ENCODE measurements around the gene NSD1. TPM values are rescaled to one million over a fixed set of nuclear protein-coding genes. Genes with fewer than 3 reads are reported as not detected.

The NSD1 gene
- total RNA-seq, 1 experiment from 2014 or later = 18.3 TPM

DNA sequence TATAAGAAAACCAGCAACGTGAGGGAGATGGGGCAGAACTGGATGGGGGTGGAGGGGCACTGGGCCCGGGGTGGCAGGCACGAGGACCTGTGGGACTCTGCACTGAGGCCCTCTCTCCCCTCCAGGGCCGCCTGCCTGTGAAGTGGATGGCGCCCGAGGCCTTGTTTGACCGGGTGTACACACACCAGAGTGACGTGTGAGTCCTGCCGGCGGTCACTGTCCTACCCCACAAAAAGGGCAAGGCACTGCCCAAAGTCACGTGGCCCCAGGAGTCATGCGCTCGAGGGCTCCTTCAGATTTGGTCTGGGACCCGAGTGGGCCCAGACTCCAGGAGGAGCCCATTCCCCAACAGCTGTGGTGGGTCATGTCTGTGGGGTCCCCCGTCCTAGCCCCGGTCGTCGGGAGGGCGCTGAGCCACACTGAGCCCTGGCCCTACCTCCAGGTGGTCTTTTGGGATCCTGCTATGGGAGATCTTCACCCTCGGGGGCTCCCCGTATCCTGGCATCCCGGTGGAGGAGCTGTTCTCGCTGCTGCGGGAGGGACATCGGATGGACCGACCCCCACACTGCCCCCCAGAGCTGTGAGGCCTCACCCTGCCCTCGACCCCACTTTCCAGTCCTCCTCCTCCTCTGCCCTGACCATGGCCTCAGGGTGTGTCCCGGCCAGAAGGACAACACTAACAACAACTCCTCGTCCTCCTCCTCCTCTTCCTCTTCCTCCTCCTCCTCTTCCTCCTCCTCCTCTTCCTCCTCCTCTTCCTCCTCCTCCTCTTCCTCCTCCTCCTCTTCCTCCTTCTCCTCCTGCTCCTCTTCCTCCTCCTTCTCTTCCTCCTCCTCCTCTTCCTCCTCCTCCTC, 37.2 kb upstream of the NSD1 start:
- no peak for DNase-seq (ENCODE audit: low read depth)

DNA sequence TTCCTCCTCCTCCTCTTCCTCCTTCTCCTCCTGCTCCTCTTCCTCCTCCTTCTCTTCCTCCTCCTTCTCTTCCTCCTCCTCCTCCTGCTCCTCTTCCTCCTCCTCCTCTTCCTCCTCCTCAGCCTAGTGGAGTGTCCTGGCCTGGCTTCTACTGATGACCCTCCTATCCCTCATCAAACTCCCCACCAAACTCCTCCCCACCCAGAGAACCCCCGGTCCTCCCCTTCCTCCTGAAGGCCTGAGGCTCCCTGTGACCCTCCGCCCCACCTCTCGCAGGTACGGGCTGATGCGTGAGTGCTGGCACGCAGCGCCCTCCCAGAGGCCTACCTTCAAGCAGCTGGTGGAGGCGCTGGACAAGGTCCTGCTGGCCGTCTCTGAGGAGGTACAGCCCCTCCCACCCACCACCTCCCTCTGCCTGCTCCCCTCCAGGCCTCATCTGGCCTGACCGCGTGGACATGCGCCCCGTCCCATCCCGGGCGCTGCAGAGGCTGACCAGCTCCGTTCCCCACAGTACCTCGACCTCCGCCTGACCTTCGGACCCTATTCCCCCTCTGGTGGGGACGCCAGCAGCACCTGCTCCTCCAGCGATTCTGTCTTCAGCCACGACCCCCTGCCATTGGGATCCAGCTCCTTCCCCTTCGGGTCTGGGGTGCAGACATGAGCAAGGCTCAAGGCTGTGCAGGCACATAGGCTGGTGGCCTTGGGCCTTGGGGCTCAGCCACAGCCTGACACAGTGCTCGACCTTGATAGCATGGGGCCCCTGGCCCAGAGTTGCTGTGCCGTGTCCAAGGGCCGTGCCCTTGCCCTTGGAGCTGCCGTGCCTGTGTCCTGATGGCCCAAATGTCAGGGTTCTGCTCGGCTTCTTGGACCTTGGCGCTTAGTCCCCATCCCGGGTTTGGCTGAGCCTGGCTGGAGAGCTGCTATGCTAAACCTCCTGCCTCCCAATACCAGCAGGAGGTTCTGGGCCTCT, 36.3 kb upstream of the NSD1 start:
- DNase-seq (ENCODE audit: low read depth) = no peak

DNA sequence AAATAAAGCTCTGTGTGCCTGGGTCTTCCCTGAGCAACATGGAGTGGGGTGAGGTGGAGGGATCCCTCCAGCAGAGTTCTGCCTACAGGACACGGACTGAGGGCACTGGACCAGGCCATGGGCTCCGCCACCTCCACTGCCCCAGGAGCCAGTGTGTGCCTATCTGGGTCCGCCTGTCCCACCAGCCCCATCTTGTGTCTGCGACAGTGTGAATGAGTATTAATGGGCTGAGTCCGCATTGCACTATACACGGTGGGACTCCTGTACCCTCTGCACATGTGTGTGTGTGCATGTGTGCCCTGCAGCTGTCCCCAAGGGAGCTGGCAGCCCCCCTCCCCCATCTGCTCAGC, 35.5 kb upstream of the NSD1 start:
- no peak for DNase-seq (ENCODE audit: low read depth)

DNA sequence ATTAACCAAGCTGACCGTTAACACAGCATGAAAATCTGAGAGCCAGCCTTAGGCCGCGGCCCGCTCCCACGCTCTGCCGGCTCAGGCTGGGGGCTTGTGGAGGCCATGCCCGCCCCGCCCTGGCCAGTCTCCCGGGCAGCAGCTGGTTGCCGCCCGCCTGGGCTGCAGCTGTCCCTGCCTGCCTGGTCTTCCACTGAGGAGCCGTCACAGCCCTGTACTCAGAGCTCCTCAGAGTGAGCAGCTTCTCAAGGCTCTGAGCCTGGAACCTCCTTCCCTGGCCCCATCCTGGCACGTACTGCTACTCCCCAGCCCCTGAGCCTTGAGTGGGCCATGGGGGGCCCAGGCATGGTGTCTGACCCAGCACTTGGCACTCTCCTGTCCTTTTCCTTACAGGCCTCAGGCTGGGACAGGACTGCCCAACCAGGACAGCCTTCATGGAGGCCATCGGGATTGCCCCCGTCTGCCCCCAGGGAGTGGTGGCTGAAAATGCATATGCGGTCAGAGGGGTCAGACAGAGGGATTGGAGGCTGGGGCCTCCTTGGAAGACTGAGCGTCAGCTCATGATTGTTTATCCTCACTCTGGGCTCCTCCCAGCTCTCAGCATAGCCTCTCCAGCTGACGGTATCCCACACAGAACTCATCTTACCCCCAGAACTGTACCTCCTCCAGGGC, 35.0 kb upstream of the NSD1 start:
- DNase-seq (ENCODE audit: low read depth) = no peak

DNA sequence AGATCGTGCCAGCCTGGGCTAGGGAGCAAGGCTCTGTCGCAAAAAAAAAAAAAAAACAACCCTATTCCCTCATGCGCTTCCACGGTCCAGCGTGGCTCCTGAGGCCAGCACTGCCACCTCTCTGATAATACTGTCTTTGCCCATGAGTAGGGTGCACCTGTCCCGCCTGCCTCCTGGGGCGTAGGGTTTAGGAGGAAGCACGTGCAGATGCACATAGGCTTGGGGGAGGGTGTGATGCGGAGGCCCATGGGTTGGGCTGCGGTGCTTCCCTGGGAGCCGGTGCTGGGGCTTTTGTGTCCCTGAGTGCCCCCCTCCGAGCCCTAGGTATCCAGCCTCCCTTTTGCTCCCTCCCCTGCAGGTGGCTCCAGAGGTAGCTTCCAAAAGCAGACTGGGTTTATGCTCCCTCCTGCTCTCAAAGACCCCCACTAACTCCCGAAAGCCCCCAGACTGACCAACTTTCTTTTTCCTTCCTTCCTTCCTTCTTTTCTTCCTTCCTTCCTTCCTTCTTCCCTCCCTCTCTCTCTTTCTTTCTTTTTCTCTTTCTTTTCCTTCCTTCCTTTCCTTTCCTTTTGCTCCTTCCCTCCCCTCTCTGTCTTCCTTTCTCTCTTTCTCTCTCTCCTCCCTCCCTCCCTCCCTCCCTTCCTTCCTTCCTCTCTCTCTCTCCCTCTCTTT, 34.0 kb upstream of the NSD1 start:
- no peak for DNase-seq (ENCODE audit: low read depth)

DNA sequence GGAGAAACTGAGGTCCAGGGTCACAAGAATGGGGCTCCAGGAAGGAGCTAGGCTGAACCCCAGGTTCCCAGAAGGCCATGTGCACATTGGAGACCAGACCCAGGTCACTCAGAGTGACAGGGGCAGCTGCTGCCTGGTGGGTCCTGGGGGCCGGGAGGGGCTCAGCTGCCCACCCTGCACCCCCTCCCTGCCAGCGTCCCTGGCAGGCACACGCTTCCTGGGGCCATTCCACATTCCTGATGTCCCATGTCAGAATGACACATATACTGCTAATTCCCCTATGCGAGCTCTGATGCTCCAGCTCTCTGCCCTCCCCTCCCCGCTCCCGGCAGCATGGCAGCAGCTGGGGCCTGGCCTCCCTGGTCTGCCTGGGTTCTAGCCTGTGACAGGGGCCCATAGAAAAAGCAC, 32.9 kb upstream of the NSD1 start:
- DNase-seq (ENCODE audit: low read depth) = peak; percentile 31

DNA sequence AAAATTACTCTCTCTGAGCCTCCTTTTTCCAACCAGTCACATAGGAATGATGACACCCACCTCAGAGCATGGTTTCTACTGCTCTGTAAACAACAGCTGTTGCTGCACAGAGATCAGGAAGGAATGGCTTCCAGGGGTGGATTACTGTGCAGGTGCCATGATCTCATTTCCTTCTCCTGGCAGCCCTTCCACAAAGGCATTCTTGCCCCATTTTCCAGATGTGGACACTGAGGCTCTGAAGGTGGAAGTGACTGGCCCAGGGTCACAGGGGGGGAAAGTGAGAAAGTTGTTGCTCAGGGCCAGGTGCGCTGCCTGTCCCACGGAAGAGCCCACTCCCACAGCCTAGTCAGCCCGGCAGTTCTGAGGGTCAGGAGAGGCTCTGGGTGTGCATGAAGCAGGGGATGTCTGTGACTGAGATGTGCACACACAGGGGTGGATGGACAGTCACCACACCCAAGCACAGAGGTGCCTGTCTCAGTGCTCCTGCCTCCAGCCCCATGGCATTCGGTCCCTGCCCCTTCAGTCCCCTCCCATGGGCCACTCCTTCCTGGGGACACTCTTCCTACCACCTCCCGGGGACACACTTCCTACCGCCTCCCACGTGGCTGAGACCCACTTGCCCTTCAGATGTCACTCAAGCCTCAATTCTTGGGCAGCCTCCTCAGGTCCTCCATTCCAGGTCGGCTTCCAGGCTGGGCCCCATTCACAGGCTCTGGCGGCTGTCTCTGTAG, 29.9 kb upstream of the NSD1 start:
- DNase-seq (ENCODE audit: low read depth) = peak; percentile 31

DNA sequence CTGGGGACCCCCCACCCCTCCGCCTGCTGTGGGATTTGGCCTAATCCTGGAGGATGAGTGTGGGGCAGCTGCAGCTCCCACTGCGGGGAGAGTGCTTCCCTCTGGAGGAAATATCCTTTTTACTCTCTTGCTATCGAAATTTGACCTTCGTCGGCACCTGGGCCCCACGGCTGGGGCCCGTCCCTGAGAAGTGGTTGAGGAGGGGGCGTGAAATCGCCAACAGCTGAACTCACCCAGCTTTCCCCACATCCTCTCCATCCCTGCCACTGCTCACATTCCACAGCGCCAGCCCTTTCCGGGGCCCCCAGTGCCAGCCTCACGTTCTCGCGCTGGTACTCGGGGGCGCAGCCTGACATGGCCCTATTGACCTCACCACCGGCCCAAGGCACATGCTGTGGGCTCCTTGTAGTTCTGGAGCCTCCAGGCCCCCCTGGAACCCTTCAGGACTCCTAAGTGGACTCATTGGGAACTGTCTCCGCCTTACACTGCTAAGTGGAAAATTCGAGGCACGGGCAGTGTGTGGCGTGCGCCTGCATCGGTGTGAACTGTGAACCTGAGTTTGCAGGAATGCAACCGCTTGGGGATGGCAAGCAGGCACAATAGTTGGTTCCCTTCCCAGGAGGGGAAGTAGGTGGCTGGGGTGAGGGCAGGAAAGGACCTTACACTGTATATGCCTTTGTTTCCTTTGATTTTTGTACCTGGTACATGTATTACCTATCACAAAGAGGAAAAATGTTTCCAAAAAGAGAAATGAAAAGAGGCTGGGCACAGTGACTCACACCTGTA, 27.7 kb upstream of the NSD1 start:
- DNase-seq (ENCODE audit: low read depth) = no peak

DNA sequence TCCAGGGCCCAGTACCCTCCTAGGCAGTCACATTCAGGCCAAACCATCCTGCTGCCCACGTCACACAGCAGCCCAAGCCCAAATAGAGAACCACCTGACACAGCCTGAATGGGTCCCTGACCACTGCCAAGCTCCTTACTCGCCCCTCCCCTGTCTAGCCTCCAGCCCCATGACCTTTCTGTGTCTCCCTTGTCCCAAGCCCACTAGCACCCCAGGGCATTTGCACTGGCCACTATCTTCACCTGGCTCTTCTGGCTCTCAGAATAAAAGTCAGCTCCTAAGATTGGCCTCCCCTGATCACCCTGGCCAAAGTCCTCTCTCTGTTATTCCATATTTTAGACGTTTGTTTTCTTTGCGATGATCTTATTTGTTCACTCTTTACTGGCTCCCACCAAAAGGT, 26.4 kb upstream of the NSD1 start:
- DNase-seq (ENCODE audit: low read depth) = no peak

DNA sequence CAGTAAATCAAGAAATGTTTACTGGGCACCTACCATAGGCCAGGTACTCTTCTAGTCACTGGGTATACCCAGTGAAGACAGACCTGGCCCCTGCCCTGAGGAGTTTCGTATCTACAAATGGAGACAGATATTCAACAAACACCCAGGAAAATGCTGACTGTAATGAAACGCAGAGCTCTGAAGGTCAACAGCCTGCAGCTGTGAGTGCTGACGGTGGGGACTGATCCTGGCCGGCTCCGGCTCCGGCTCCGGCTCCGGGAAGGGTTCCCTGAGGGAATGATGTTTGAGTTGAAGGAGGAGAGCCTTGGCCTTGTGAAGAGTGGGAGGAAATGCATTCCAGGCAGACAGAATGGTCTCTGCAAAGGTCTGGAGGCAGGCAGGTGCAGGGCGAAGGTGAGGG, 23.8 kb upstream of the NSD1 start:
- no peak for DNase-seq (ENCODE audit: low read depth)

DNA sequence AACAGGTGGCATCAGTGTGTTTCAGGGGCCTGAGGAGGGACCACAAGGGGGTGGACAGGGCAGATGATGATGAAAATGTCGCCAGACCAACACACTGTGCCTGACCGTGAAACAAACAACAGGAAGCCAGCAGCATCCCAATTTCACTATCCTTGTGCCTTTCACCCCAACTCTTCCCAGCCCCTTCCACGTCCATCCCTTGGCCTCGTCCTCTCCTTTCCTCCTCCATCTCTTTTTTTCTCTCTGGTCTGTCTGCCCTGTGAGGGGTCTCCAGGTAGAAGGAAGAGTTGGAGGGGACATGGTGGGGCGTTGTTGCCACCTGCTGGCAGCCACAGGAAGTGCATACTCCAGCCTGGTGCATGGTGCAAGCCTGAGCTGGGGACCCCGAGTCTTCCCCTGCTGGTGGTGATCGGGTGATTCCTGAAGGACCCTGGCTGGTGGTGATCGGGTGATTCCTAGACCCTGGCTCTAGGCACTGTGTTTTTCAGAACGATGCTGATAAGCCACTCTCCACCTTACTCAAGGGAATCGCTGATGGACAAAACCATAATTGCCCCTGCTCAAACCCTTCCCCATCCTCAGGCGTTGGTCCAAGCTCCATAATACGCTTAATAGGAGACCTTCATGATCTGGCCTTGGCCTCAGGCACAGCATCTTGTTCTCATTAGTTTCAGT, 21.7 kb upstream of the NSD1 start:
- peak; percentile 54 for DNase-seq (ENCODE audit: low read depth)

DNA sequence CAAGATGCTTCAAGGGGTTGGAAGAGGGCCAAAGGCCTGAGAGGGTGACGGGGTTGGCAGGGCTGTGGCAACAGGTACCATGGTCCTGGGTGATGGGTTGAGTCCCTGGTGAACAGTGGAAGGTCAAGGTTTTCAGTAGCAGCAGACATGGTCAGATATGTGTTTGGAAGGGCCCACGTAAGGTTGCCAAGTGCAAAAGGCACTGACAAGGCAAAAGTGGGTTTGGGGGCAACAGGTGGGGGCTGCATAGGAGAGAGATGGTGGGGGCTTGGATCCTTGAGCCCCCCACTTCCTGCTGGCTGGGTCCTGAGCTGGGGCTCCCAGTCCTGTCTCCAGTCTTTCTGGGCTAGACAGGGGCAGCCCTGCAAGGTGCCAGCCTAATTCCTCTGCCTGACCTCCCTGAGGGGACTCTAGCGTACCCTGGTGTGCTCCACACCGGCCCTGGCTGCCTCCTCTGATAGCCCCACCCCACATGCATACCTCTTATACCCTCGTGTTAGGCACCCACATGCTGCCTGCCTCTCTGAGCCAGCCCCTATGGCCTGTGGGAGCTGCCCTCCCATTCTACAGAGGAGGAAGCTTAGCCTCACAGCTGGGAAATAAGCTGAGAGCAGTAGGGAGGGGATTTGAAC, 20.9 kb upstream of the NSD1 start:
- DNase-seq (ENCODE audit: low read depth) = no peak

DNA sequence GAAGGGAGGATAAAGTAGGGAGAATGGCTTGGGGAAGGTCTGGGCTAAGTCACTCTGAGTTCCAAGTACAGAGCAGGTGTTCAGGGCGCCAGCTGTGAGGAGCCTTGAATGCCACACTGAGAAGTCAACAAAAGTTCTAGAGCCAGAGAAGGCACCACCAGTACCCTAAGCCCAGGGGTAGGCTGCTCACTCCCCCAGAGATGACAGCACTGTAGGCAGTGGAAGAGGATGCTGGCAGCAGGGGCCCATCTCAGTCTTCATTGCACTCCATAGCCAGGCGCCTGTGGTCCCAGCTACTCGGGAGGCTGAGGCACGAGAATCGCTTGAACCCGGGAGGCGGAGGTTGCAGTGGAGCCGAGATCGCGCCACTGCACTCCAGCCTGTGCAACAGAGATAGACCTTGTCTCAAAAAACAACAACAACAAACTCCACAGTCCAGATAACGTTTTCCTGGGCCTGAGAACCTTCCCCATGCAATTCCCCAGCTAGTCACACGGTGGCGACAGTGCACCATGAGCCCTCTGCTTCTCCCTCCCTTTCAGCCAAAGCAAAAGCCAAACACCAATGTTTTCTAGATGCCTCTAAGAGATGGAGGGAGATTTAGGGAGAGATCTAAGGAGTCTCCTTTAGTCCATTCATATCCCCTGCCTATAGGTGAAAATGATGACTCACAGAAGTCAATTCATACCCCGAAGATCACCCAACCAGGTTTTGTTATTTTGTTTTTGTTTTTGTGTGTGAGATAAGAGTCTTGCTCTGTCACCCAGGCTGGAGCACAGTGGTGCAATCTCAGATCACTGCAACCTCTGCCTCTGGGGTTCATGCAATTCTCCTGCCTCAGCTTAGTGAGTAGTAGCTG, 19.8 kb upstream of the NSD1 start:
- peak; percentile 78 for DNase-seq (ENCODE audit: low read depth)

DNA sequence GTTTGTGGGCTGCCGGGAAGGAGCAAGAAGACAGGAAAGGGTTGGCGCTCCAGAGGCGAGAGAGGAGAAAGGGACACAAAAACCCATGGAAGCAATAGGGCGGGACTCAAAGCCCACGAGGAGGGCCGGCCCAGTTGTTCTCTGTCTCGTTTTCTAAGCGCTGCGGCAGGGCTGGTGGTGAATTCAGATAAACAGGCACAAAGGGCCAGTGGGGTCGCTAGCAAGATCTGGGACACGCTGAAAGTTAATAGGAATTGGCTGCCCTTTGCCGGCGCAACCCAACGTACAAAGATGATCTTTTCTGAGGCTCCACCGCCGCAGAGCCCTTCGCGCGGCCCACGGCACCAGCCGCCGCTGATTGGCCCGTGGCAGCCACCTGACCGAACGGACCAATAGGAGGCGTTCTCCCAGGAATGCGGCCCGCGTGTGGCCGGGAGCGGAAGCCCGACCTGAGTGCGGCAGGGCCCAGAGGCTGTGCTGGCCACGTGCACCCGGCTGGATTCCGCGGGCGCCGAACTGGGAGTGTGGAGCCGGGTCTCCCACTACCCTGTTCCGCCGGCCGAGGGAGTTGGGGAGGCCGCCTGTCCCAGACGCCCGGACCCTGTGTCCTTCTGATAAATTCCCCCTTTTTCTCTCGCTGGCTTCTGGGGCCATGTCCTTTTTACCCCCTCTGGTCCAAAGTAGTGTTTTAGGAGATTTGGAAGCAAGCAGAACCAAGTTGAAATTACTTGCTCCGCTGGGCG, 16.8 kb upstream of the NSD1 start:
- DNase-seq (ENCODE audit: low read depth) = no peak

DNA sequence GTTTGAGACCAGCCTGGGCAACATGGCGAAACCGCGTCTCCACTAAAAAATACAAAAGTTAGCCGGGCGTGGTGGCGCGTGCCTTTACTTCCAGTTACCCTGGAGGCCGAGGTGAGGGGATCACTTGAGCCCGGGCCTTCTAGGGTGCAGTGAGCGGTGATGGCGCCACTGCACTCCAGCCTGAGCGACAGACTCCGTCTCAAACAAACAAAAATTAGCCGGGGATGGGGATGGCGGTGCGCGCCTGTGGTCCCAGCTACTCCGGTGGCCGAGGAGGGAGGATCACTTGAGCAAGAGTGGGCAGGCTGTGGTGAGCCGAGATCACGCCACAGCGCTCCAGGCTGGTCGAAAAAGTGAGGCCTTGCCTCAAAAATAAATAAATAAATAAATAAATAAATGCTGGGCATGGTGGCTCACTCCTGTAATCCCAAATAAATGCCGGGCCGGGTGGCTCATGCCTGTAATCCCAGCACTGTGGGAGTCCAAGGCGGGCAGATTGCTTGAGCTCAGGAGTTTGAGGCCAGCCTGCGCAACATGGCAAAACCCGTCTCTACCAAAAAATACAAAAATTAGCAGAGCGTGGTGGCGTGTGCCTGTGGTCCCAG, 16.0 kb upstream of the NSD1 start:
- no peak for DNase-seq (ENCODE audit: low read depth)

DNA sequence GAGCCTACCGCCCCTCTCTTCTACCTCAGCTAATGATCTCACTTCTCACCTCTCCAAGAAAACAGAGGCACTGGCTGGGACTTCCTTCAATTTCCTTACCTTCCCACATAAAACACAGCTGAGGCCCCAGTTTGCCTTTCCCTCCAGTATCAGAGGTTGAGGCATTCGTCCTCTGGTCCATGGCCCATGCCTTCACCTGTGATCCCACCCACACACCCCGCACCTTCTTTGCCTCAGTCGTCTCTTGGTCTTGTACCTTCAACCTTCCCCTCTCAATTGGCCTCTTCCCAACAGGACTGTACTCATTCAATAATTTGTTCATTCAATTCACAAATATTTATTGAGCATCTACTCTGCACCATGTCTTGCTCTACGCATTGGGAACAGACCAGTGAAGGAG, 11.0 kb upstream of the NSD1 start:
- DNase-seq (ENCODE audit: low read depth) = no peak
